WI38 (cell line): ENCODE results near the gene RPP25.

Experiments used
- H3K4me3 ChIP-seq: 2 replicates; pipeline ENCODE4 v1.5.1; 2011; ENCODE audit warnings: low read depth, mild to moderate bottlenecking, control low read depth, low read length
- CTCF ChIP-seq: IDR thresholded peaks from 2 replicates; pipeline ENCODE4 v1.5.1; 2012; ENCODE audit warnings: low read depth, mild to moderate bottlenecking, control low read depth, low read length

RPP25 gene

DNA sequence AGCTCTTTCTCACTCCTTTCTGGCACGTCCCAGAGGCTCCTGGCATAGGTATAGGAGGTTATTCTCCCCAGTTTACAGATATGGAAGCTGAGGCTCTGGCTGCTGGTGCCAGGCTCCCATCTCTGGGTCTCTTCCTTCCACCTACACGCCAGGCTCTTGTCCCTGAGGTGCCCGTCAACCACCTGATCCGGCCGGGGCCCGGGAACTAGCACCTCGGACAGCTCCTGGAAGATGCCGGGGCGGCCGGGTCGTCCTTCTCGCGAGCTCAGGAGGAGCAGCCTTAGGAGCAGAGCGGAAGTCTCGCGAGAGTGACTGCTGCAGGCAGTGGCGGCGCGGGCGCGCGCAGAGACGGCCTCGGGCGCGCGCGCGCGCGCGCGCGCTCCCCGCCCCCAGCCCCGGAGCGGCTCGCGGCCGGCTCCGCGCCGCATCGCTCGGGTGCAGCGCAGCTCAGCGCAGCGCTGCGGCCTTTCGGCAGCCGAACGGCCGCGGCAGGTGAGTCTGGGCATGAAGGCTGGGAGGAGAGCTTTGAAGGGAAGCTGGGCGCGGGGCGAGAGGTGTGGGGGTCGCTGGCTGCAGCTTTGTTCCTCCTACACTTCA, 38.7 kb upstream of the RPP25 start, which contains the start of gene SCAMP5:
TSS of gene SCAMP5 (plus strand) at position 382 of the 597 bp plus-strand sequence. CDS start 16,277 bp downstream, outside the sequence.
- no peak for TF ChIP-seq CTCF
- H3K4me3 ChIP-seq, result peak within 1 kb of the TSS; percentile 53

DNA sequence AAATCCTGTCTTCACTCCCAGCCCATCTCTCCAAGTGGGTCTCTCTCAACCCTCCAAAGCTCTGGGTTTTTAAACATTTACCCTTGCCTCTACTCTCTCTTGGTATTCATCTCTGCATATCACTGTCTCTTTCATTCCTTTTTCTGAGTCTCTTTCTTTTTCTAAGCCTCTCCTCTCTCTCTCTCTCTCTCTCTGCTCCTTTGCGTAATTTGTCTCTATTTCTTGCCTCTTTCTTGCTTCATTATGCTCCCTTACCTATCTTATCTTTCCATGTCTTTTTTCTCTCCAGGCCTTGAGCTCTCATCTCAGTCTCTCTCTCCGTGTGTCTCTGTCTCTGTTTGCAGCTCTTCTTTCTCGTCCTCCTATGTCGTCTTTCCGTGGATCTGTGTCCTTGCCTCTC, 38.1 kb upstream of the RPP25 start:
- no peak overlapping the region for H3K4me3 ChIP-seq
- no peak for TF ChIP-seq CTCF

GRCh38 chr15:74994236-74994635, 37.7 kb upstream of the RPP25 start:
- TF ChIP-seq CTCF, result no peak
- no peak overlapping the region for H3K4me3 ChIP-seq

- H3K4me3 ChIP-seq, result no peak overlapping the region
- TF ChIP-seq CTCF, result no peak
Measured at GRCh38 chr15:74992619-74993018, 36.0 kb upstream of the RPP25 start.

- H3K4me3 ChIP-seq, result no peak overlapping the region
- no peak for TF ChIP-seq CTCF
Measured at GRCh38 chr15:74989527-74989926, 33.0 kb upstream of the RPP25 start.

- H3K4me3 ChIP-seq, result no peak overlapping the region
- TF ChIP-seq CTCF, result peak; percentile 10; the same call in 1 of the 2 replicates
Measured at GRCh38 chr15:74988007-74988800, 31.6 kb upstream of the RPP25 start.

GRCh38 chr15:74983725-74984231, 27.2 kb upstream of the RPP25 start:
- H3K4me3 ChIP-seq, result no peak overlapping the region
- no peak for TF ChIP-seq CTCF
